ENCODE results near the gene GLDN.

DNA sequence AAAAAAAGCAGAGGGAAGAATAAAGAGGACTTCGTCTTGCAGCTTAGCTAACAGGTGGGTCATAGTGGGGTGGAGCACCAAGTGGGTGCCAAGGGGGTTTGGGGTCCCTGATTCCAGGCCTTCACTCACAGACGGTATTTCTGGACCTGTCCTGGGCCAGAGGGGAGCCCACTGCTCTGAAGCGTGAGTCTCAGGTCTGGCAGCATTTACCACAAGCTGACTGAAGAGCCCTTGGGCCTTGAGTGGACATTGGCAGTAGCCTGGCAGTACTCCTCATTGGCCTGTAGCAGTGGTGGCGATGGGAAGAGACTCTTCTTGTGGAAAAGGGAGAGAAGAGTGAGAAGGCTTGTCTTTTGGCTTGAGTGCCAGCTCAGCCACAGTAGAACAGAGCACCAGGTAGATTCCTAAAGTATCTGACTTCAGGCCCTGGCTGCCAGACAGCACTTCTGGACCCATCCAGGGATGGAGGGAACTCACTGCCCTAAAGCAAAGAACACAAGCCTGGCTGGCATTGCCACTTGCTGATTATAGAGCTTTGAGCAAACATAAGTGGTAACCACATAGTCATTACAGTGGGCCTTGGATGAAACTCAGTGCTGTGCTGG, 72.9 kb downstream of the GLDN start:
- no peak for TF ChIP-seq EZH2 (IDR thresholded peaks at IDR 0.05; ENCODE audit: insufficient read depth, poor library complexity, severe bottlenecking)
- TF ChIP-seq EZH2phosphoT487 (IDR thresholded peaks at IDR 0.05; ENCODE audit: insufficient read depth, low read depth), result no peak

Measured in GM23248 (cell line).